ENCODE results near the gene CARHSP1. TPM values are rescaled to one million over a fixed set of nuclear protein-coding genes. Genes with fewer than 3 reads are reported as not detected.
"Not testable (repeated sequence)": the region's sequence is repeated elsewhere in the genome, so short reads cannot be mapped to it uniquely, and the experiment has no call there.

Gene CARHSP1
- total RNA-seq: 84.4 and 90.8 TPM in 2 replicates

DNA sequence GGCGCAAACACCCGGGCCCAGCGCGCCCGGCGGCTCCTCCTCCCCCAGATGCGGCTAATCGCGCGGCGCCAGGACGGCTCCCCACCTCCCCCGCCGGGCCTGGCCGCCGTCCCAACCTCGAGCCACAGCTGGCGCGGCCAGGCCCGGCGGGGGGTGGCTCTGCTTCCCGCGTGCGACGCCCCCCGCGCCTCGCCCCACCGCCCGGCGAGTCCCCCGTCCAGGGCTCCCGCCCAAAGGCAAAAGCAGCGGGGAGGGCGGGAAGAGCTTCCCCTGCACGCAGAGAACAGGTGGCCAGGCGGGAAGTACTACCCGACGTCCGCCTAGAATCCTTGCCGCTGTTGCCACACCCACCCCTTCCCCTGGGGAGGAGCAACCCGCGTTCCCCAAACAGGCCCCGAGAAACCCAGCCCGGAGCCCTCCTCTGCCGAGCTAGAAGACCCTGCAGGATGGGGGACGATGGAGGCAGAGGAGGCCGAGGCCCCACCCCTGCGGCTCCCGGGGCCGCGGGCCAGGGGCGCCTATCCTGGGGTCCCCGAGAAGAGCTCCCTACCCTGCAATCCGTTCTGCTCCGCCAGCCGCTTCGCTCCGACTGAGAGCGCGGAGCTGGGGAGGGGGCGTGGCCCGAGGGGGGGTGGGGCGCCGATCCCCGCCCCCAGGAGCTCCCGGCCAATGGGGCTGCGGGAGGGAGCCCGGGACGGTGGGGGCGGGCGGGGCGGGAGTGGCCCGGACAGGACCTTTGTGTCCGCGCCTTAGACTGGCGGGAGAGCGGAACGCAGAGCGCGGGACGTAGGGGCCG, at the start of gene CARHSP1:
Gene CARHSP1, minus strand, starts transcription at position 591 of the 796 bp plus-strand sequence. CDS start 9,678 bp downstream, outside the sequence.
- Mint-ChIP-seq H3K27ac (peak within 1 kb of the TSS; percentile 96), H3K4me3 (ENCODE audit: low read depth) (peak within 1 kb of the TSS; percentile 97), H3K4me1 (ENCODE audit: low read depth) (peaks cover 35% of the 10 kb centered on the region), H3K36me3 (ENCODE audit: low read depth) (peaks cover 23% of the 10 kb centered on the region), H3K27me3 (ENCODE audit: low read depth) (no peaks in the 10 kb centered on the region), H3K9me3 (no peaks in the 10 kb centered on the region)
- intact Hi-C loops (cut with micrococcal nuclease): loop anchor here (1.0 to 2.0 kb wide), 4 partner anchors 71 to 248 kb away; partner anchors contain the start of genes HAPSTR1, METTL22, PMM2 and TMEM186
- peak; percentile 84 for DNase-seq (ENCODE audit: low spot score)

- intact Hi-C loops (cut with micrococcal nuclease): not testable (repeated sequence)
- H3K4me1 Mint-ChIP-seq (ENCODE audit: low read depth): peaks cover 60% of the 10 kb centered on the region
Measured at GRCh38 chr16:8917336-8917735, 48.5 kb upstream of the CARHSP1 start.

GRCh38 chr16:8916541-8917225, 47.9 kb upstream of the CARHSP1 start:
- no peak for DNase-seq (ENCODE audit: low spot score)
- Mint-ChIP-seq H3K4me3 (ENCODE audit: low read depth) (no peak overlapping the region), H3K36me3 (ENCODE audit: low read depth) (peaks cover 94% of the 10 kb centered on the region), H3K9me3 (no peaks in the 10 kb centered on the region), H3K4me1 (ENCODE audit: low read depth) (peaks cover 61% of the 10 kb centered on the region), H3K27ac (peak overlapping the region; percentile 71), H3K27me3 (ENCODE audit: low read depth) (no peaks in the 10 kb centered on the region)
- intact Hi-C loops (cut with micrococcal nuclease): no loop called here

More at GRCh38 chr16:8917336-8917735, 48.5 kb upstream of the CARHSP1 start:
- peaks cover 95% of the 10 kb centered on the region for H3K36me3 Mint-ChIP-seq (ENCODE audit: low read depth)
- H3K4me3 Mint-ChIP-seq (ENCODE audit: low read depth); H3K9me3 Mint-ChIP-seq; H3K27me3 Mint-ChIP-seq (ENCODE audit: low read depth); DNase-seq (ENCODE audit: low spot score); H3K27ac Mint-ChIP-seq: not testable (repeated sequence)

GRCh38 chr16:8915722-8916301, 47.0 kb upstream of the CARHSP1 start:
- Mint-ChIP-seq H3K36me3 (ENCODE audit: low read depth) (peaks cover 94% of the 10 kb centered on the region), H3K4me1 (ENCODE audit: low read depth) (peaks cover 61% of the 10 kb centered on the region), H3K27ac (no peak overlapping the region), H3K4me3 (ENCODE audit: low read depth) (no peak overlapping the region), H3K27me3 (ENCODE audit: low read depth) (no peaks in the 10 kb centered on the region), H3K9me3 (no peaks in the 10 kb centered on the region)
- intact Hi-C loops (cut with micrococcal nuclease): loop anchor here (2.0 kb wide), 1 partner anchor 43 kb away; no protein-coding TSS in a partner anchor
- no peak for DNase-seq (ENCODE audit: low spot score)

DNA sequence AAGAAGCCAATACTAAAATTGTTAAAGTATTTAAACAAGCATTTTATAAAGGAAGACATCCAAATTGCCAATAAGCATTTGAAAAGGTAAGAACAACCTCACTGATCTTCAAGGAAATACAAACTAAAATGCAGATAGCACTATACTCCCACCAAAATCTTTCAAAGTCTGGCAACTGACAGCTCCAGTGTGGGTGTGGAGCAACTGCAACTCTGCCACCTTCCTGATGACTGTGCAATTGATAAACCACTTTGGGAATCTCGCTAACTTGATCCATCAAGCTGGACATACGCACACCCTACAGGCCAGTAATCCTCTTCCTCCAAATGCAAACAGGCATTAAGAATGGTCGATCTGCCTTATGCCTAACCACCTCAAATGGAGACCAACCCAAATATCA, 45.3 kb upstream of the CARHSP1 start:
- no peak overlapping the region for H3K27ac Mint-ChIP-seq
- H3K4me1 Mint-ChIP-seq (ENCODE audit: low read depth): peaks cover 45% of the 10 kb centered on the region
- no peaks in the 10 kb centered on the region for H3K27me3 Mint-ChIP-seq (ENCODE audit: low read depth)

DNA sequence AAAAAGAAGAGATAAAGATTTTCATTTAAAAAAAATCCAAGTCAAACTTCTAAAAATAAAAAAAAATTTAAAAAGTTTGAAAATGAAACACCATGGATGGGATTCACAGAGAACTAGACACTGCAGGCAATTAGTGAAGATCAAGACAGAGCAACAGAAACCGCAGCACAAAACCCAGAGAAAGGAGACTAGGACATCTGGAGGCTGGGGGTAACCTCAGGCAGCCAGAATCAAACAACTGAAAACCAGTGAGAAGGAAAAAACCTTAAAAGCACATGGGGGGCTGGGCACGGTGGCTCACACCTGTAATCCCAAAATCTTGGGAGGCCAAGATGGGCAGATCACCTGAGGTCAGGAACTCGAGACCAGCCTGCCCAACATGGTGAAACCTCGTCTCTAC, 44.0 kb upstream of the CARHSP1 start:
- Mint-ChIP-seq H3K4me3 (ENCODE audit: low read depth) (no peak overlapping the region), H3K27ac (no peak overlapping the region), H3K4me1 (ENCODE audit: low read depth) (peaks cover 42% of the 10 kb centered on the region), H3K27me3 (ENCODE audit: low read depth) (no peaks in the 10 kb centered on the region), H3K36me3 (ENCODE audit: low read depth) (peaks cover 78% of the 10 kb centered on the region), H3K9me3 (no peaks in the 10 kb centered on the region)
- intact Hi-C loops (cut with micrococcal nuclease): no loop called here
- no peak for DNase-seq (ENCODE audit: low spot score)

More for the DNA sequence above, 45.3 kb upstream of the CARHSP1 start:
- peaks cover 83% of the 10 kb centered on the region for H3K36me3 Mint-ChIP-seq (ENCODE audit: low read depth)
- intact Hi-C loops (cut with micrococcal nuclease): loop anchor here (2.0 kb wide), 1 partner anchor 41 kb away; no protein-coding TSS in a partner anchor
- no peaks in the 10 kb centered on the region for H3K9me3 Mint-ChIP-seq
- no peak overlapping the region for H3K4me3 Mint-ChIP-seq (ENCODE audit: low read depth)
- DNase-seq (ENCODE audit: low spot score): no peak

DNA sequence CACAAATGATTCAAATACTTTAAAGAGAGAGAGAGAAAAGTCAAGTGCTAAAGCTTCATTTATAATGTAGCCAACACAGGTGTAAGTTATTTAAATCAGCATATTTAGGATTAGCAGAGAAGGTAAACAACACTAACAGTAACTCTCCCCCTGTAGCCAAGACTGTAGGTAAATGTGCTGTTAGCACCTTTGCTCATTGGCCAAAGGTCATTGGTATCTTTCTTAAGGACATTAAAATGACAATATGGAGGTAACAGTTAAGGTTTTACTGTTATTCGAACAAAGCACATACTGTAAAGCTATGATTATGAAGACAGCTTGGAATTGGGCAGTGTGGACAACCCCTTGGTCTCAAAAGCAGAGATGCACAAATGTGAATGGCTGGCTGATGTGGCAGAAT, 42.0 kb upstream of the CARHSP1 start:
- H3K4me3 Mint-ChIP-seq (ENCODE audit: low read depth): no peak overlapping the region
- H3K9me3 Mint-ChIP-seq: no peaks in the 10 kb centered on the region
- peaks cover 71% of the 10 kb centered on the region for H3K36me3 Mint-ChIP-seq (ENCODE audit: low read depth)
- peaks cover 27% of the 10 kb centered on the region for H3K4me1 Mint-ChIP-seq (ENCODE audit: low read depth)
- intact Hi-C loops (cut with micrococcal nuclease): no loop called here
- no peak overlapping the region for H3K27ac Mint-ChIP-seq
- H3K27me3 Mint-ChIP-seq (ENCODE audit: low read depth): no peaks in the 10 kb centered on the region
- DNase-seq (ENCODE audit: low spot score): no peak

DNA sequence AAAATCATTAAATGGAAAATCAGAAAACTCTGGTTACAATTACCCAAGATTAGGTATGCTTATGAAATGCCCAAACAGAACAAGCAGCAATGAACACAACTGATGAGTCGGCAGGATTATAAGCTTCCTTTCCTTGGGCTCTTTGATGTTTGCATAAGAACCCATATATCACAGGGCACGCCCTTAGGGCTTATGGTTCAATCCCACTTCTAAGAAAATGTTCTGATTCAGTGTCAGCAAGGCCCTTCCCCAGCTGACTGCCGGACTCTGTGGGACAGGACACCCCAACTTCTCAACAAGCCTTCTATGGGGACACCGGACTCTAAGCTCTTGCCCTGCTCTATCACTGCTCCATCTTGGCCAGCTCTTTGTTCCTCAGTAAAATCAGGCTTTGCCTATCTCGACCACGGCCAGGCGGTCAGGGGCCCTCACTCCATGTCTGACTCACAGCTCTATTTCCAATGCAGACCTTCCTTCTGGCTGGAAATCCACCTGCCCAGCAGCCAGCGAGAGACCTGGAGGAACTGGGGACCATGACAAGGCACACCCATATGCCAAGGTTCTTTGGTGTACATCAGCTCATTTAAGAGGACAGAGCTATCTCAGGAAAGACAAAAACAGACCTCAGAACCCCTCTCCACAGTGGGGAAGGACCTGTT, 40.1 kb upstream of the CARHSP1 start:
- no peak for DNase-seq (ENCODE audit: low spot score)
- peaks cover 70% of the 10 kb centered on the region for H3K36me3 Mint-ChIP-seq (ENCODE audit: low read depth)
- intact Hi-C loops (cut with micrococcal nuclease): no loop called here
- no peak overlapping the region for H3K27ac Mint-ChIP-seq
- no peaks in the 10 kb centered on the region for H3K27me3 Mint-ChIP-seq (ENCODE audit: low read depth)
- H3K9me3 Mint-ChIP-seq: no peaks in the 10 kb centered on the region
- no peak overlapping the region for H3K4me3 Mint-ChIP-seq (ENCODE audit: low read depth)
- H3K4me1 Mint-ChIP-seq (ENCODE audit: low read depth): peaks cover 19% of the 10 kb centered on the region

- intact Hi-C loops (cut with micrococcal nuclease): no loop called here
- Mint-ChIP-seq H3K36me3 (ENCODE audit: low read depth) (peaks cover 70% of the 10 kb centered on the region), H3K4me1 (ENCODE audit: low read depth) (peaks cover 16% of the 10 kb centered on the region), H3K27ac (no peak overlapping the region), H3K4me3 (ENCODE audit: low read depth) (no peak overlapping the region), H3K9me3 (no peaks in the 10 kb centered on the region), H3K27me3 (ENCODE audit: low read depth) (no peaks in the 10 kb centered on the region)
- DNase-seq (ENCODE audit: low spot score): no peak
Measured at GRCh38 chr16:8907096-8907495, 38.3 kb upstream of the CARHSP1 start.

DNA sequence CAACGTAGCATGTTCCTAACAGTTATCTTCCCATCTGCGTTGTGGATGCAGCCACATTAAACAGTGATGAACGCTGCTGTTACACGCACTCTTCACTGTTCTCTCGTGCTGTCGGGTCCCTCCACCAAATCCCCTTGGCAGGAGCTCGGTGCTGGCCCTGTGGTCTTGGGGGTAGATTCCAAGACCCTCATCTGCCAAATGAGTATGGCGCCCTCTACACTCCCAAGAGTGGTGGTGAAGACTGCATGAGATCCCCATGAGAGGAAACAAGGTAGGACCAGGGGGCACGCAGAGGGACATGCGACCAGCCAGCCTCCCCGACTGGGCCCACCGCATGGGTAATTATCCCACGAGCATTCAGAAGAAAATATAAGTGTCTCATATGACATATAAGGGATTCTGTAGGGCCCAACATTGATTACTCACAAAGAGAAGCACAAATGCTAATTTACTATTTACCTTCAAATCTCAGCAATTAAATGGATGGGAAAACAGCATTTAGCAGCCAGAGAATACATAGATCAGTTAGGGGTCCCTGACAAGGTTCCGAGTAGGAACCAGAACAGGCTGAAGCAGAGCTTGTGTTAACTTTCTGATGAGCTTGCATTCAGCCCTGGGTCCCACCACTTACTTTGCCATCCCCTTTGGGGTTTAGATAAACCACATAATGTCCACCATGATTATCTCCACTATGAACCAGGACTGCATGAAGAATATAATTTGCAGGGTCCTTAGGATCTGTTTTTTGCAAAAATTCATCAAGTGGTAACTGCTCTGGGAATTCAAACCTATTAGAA, 37.2 kb upstream of the CARHSP1 start:
- Mint-ChIP-seq H3K27me3 (ENCODE audit: low read depth) (no peaks in the 10 kb centered on the region), H3K36me3 (ENCODE audit: low read depth) (peaks cover 72% of the 10 kb centered on the region)

DNA sequence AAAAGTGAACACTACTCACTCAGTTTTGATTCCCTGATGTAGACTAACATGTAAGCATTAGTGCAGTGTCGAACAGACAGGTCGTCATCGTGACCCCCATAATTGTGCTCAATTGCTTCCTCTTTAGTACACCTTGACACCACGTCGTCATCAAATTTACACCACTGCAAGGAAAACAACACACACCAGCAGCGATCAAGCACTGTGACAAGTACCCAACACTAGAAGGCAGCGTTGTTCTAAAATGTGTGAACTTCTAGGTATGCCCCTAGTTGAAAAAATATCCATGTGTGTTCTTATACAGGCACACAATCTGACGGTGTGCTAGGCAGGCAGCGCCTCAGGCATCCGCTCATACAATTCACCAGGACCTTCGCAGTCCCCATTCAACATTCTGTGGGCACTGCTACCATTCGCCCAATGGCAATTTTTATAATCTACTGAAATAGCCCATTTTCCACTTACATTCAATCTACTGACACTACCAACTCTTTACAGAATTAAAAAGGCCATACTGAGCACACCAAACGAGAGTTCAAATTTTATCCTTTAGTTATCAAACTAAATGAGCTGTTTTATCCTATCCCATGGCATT, 36.5 kb upstream of the CARHSP1 start:
- Mint-ChIP-seq H3K4me3 (ENCODE audit: low read depth) (no peak overlapping the region), H3K27ac (no peak overlapping the region), H3K36me3 (ENCODE audit: low read depth) (peaks cover 72% of the 10 kb centered on the region), H3K4me1 (ENCODE audit: low read depth) (peaks cover 5% of the 10 kb centered on the region), H3K9me3 (no peaks in the 10 kb centered on the region), H3K27me3 (ENCODE audit: low read depth) (no peaks in the 10 kb centered on the region)
- DNase-seq (ENCODE audit: low spot score): no peak
- intact Hi-C loops (cut with micrococcal nuclease): loop anchor here (1.0 kb wide), 2 partner anchors 31 to 103 kb away; no protein-coding TSS in a partner anchor

More for the DNA sequence above, 37.2 kb upstream of the CARHSP1 start:
- H3K27ac Mint-ChIP-seq: no peak overlapping the region
- H3K9me3 Mint-ChIP-seq: no peaks in the 10 kb centered on the region
- intact Hi-C loops (cut with micrococcal nuclease): loop anchor here (1.0 kb wide), 2 partner anchors 30 to 102 kb away; no protein-coding TSS in a partner anchor
- DNase-seq (ENCODE audit: low spot score): no peak
- H3K4me3 Mint-ChIP-seq (ENCODE audit: low read depth): no peak overlapping the region
- peaks cover 8% of the 10 kb centered on the region for H3K4me1 Mint-ChIP-seq (ENCODE audit: low read depth)

Data from activated T-helper 2 cell treated with anti-CD3 and anti-CD28 coated beads, Interferon-gamma antibody, Interleukin-2, Interleukin-4, amounts not matched to agents 10 μg/mL and 5 μg/mL and 100 μg/mL, durations not matched to agents 14 hours and 24 hours and 36 hours (primary cell).